Mesothelial cell of epicardium (in vitro differentiated cells): ENCODE data around the gene EBP. TPM values are rescaled to one million over a fixed set of nuclear protein-coding genes. Genes with fewer than 3 reads are reported as not detected.

Source experiments
- DNase-seq, 2 experiments: peaks; one replicate each; pipeline ENCODE4 v3.0.0; 2021; ENCODE audit warnings: low spot score in 2 of 2; ENCODE audit not compliant: unreplicated experiment in 2 of 2
- H3K27ac Mint-ChIP-seq: 2 replicates; pipeline ENCODE4 v1.8.0; 2021; ENCODE audit warnings: mixed read lengths
- H3K27me3 Mint-ChIP-seq: 2 replicates; pipeline ENCODE4 v1.8.0; 2021; ENCODE audit warnings: low read depth, mixed read lengths
- H3K36me3 Mint-ChIP-seq: 2 replicates; pipeline ENCODE4 v1.8.0; 2021; ENCODE audit warnings: mixed read lengths
- H3K4me1 Mint-ChIP-seq: 2 replicates; pipeline ENCODE4 v1.8.0; 2021; ENCODE audit warnings: mixed read lengths
- H3K4me3 Mint-ChIP-seq: 2 replicates; pipeline ENCODE4 v1.8.0; 2021; ENCODE audit warnings: mild to moderate bottlenecking, moderate library complexity, mixed read lengths
- H3K9me3 Mint-ChIP-seq: 2 replicates; pipeline ENCODE4 v1.8.0; 2021; ENCODE audit warnings: mixed read lengths
- CTCF ChIP-seq: fragments of 200-600 bp; sonication (generic); IDR thresholded peaks from one replicate; pipeline ENCODE4 v1.5.0; 2021; ENCODE audit warnings: antibody characterized with exemption; ENCODE audit not compliant: unreplicated experiment
- total RNA-seq: library from RNA; stranded (reverse); gene quantifications from 3 replicates; pipeline ENCODE4 v1.2.1, GENCODE V29; 2021

EBP gene
- 48.9 to 52.2 TPM (median 50.2 TPM) in 3 replicates for total RNA-seq

GRCh38 chrX:48521353-48522243, at the start of gene EBP:
TSS of gene EBP (plus strand) at chrX:48521808. CDS start at chrX:48523772, 1,964 bp downstream.
- peak within 1 kb of the TSS; percentile 89 for H3K27ac Mint-ChIP-seq
- peaks cover 9% of the 10 kb centered on the region for H3K9me3 Mint-ChIP-seq
- peak; percentile 64 to 81 for DNase-seq
- no peaks in the 10 kb centered on the region for H3K27me3 Mint-ChIP-seq
- TF ChIP-seq CTCF: no peak
- peaks cover 6% of the 10 kb centered on the region for H3K4me1 Mint-ChIP-seq
- peaks cover 4% of the 10 kb centered on the region for H3K36me3 Mint-ChIP-seq
- H3K4me3 Mint-ChIP-seq: peak within 1 kb of the TSS; percentile 82

GRCh38 chrX:48472225-48472624, 49.4 kb upstream of the EBP start:
- H3K27ac Mint-ChIP-seq: no peak overlapping the region
- DNase-seq: no peak
- no peaks in the 10 kb centered on the region for H3K36me3 Mint-ChIP-seq
- H3K4me1 Mint-ChIP-seq: peaks cover 39% of the 10 kb centered on the region
- peaks cover 2% of the 10 kb centered on the region for H3K27me3 Mint-ChIP-seq
- no peak for TF ChIP-seq CTCF
- H3K4me3 Mint-ChIP-seq: no peak overlapping the region
- peaks cover 10% of the 10 kb centered on the region for H3K9me3 Mint-ChIP-seq

- Mint-ChIP-seq H3K9me3 (peaks cover 14% of the 10 kb centered on the region), H3K36me3 (no peaks in the 10 kb centered on the region), H3K27ac (no peak overlapping the region), H3K4me3 (no peak overlapping the region), H3K27me3 (no peaks in the 10 kb centered on the region), H3K4me1 (peaks cover 39% of the 10 kb centered on the region)
- TF ChIP-seq CTCF: no peak
- DNase-seq: no peak
Observed at GRCh38 chrX:48472851-48473703, 48.5 kb upstream of the EBP start.

- Mint-ChIP-seq H3K9me3 (peaks cover 14% of the 10 kb centered on the region), H3K4me1 (peaks cover 36% of the 10 kb centered on the region), H3K36me3 (peaks cover 2% of the 10 kb centered on the region), H3K27ac (no peak overlapping the region), H3K27me3 (no peaks in the 10 kb centered on the region), H3K4me3 (no peak overlapping the region)
- TF ChIP-seq CTCF: no peak
- no peak for DNase-seq
Observed at GRCh38 chrX:48473704-48473990, 48.0 kb upstream of the EBP start.

GRCh38 chrX:48474127-48474526, 47.5 kb upstream of the EBP start:
- Mint-ChIP-seq H3K36me3 (peaks cover 4% of the 10 kb centered on the region), H3K4me1 (peaks cover 32% of the 10 kb centered on the region), H3K27me3 (no peaks in the 10 kb centered on the region), H3K27ac (no peak overlapping the region), H3K4me3 (no peak overlapping the region), H3K9me3 (peaks cover 14% of the 10 kb centered on the region)
- no peak for TF ChIP-seq CTCF
- DNase-seq: no peak
